ENCODE results near the gene SLC16A10.

Gene SLC16A10

GRCh38 chr6:111212625-111213024 is 125.3 kb downstream of the SLC16A10 start:
- TF ChIP-seq CTCF (IDR thresholded peaks at IDR 0.05; ENCODE audit: insufficient read depth, low read length, missing control alignments): no peak
- ChIA-PET POLR2A (no interaction called here), CTCF (interaction anchor here (0.6 to 7.0 kb wide), 8 partner anchors 7 to 694 kb away, joined by 4 to 67 read pairs (median 4); a partner anchor contains a TSS)
- DNase-seq (ENCODE audit: low read depth, low spot score): no peak
- H3K4me3 ChIP-seq (ENCODE audit: low read depth, low read length): no peak overlapping the region

GRCh38 chr6:111215131-111215530 is 127.8 kb downstream of the SLC16A10 start:
- ChIA-PET CTCF (interaction anchor here (1.2 to 7.0 kb wide), 2 partner anchors 158 to 204 kb away, joined by 3 to 67 read pairs; no protein-coding TSS in a partner anchor), POLR2A (no interaction called here)
- TF ChIP-seq CTCF (IDR thresholded peaks at IDR 0.05; ENCODE audit: insufficient read depth, low read length, missing control alignments): no peak
- no peak overlapping the region for H3K4me3 ChIP-seq (ENCODE audit: low read depth, low read length)
- DNase-seq (ENCODE audit: low read depth, low spot score): no peak

- ChIA-PET CTCF (interaction anchor here (1.3 to 4.6 kb wide), 2 partner anchors 9 to 162 kb away, joined by 3 to 29 read pairs; no protein-coding TSS in a partner anchor), POLR2A (no interaction called here)
- no peak for DNase-seq (ENCODE audit: low read depth, low spot score)
- H3K4me3 ChIP-seq (ENCODE audit: low read depth, low read length): no peak overlapping the region
- TF ChIP-seq CTCF (IDR thresholded peaks at IDR 0.05; ENCODE audit: insufficient read depth, low read length, missing control alignments): no peak
These were observed 132.5 kb downstream of the SLC16A10 start for GRCh38 chr6:111219785-111220184.

- CTCF ChIA-PET: interaction anchor here (1.3 to 4.6 kb wide), 3 partner anchors 10 to 163 kb away, joined by 3 to 29 read pairs (median 5); no protein-coding TSS in a partner anchor
- no peak overlapping the region for H3K4me3 ChIP-seq (ENCODE audit: low read depth, low read length)
- POLR2A ChIA-PET: no interaction called here
- DNase-seq (ENCODE audit: low read depth, low spot score): no peak
- no peak for TF ChIP-seq CTCF (IDR thresholded peaks at IDR 0.05; ENCODE audit: insufficient read depth, low read length, missing control alignments)
These were observed 133.2 kb downstream of the SLC16A10 start for GRCh38 chr6:111220383-111221031.

- no peak overlapping the region for H3K4me3 ChIP-seq (ENCODE audit: low read depth, low read length)
- POLR2A ChIA-PET: no interaction called here
- no peak for TF ChIP-seq CTCF (IDR thresholded peaks at IDR 0.05; ENCODE audit: insufficient read depth, low read length, missing control alignments)
- CTCF ChIA-PET: interaction anchor here (4.6 kb wide), 1 partner anchor 11 kb away, joined by 29 read pairs; no protein-coding TSS in a partner anchor
- DNase-seq (ENCODE audit: low read depth, low spot score): no peak
These were observed 134.5 kb downstream of the SLC16A10 start for GRCh38 chr6:111221804-111222203.

- DNase-seq (ENCODE audit: low read depth, low spot score): no peak
- CTCF ChIA-PET: interaction anchor here (1.0 to 2.0 kb wide), 4 partner anchors 9 to 210 kb away, joined by 3 to 12 read pairs (median 4); no protein-coding TSS in a partner anchor
- POLR2A ChIA-PET: no interaction called here
- H3K4me3 ChIP-seq (ENCODE audit: low read depth, low read length): no peak overlapping the region
- no peak for TF ChIP-seq CTCF (IDR thresholded peaks at IDR 0.05; ENCODE audit: insufficient read depth, low read length, missing control alignments)
These were observed 135.0 kb downstream of the SLC16A10 start for GRCh38 chr6:111222341-111222740.
